IMR-90 (cell line): Measurements from ENCODE around the gene BGLAP. TPM values are rescaled to one million over a fixed set of nuclear protein-coding genes. Genes with fewer than 3 reads are reported as not detected.
A peak's percentile ranks its signal among the peaks of the same experiment; 100 is the strongest.

Experiments used
- ATAC-seq: fragments of 200-7000 bp; cut with Tn5 transposase; 2 replicates; pipeline ENCODE4 v1.9.1; 2020; ENCODE audit warnings: low read depth, mild to moderate bottlenecking, moderate library complexity
- BruUV-seq: library from RNA; stranded (reverse); fragments of 400-500 nt; replicated peaks from 2 replicates; lab custom pipeline; 2021; lab: Mats Ljungman, UMichigan
- CTCF ChIA-PET: fragments of 300-600 bp; formaldehyde crosslinking; extraction: SDS; loops from one replicate; lab custom pipeline; 2021; ENCODE audit warnings: antibody characterized with exemption; lab: Yijun Ruan, JAX
- POLR2A ChIA-PET: fragments of 300-600 bp; sonication (Branson Sonifier 250); formaldehyde crosslinking; loops from one replicate; lab custom pipeline; 2022; ENCODE audit warnings: antibody characterized with exemption; ENCODE audit not compliant: unreplicated experiment; lab: Charles Lee
- DNase-seq: peaks from one replicate; pipeline ENCODE4 v3.0.0; 2013
- H2AFZ ChIP-seq: replicated peaks from 2 replicates; pipeline ENCODE3; 2013; ENCODE audit warnings: low read length, mild to moderate bottlenecking; ENCODE audit not compliant: poor library complexity
- H2AK5ac ChIP-seq: 2 replicates; pipeline ENCODE4 v1.6.1; 2013; ENCODE audit warnings: low read depth, low read length, inconsistent platforms
- H2AK9ac ChIP-seq: replicated peaks from 2 replicates; pipeline ENCODE3; 2013; ENCODE audit warnings: mild to moderate bottlenecking, low read depth, low read length, moderate library complexity; ENCODE audit not compliant: poor library complexity
- H2BK120ac ChIP-seq: 2 replicates; pipeline ENCODE4 v1.6.1; 2013; ENCODE audit warnings: low read depth, low read length, inconsistent platforms
- H2BK15ac ChIP-seq: 3 replicates; pipeline ENCODE4 v1.6.1; 2013; ENCODE audit warnings: low read depth, low read length, inconsistent platforms
- H2BK20ac ChIP-seq: 2 replicates; pipeline ENCODE4 v1.6.1; 2013; ENCODE audit warnings: low read depth, mild to moderate bottlenecking, inconsistent platforms, low read length, moderate library complexity
- H2BK5ac ChIP-seq: 2 replicates; pipeline ENCODE4 v1.6.1; 2013; ENCODE audit warnings: mild to moderate bottlenecking, low read depth, low read length, inconsistent platforms; ENCODE audit not compliant: poor library complexity, severe bottlenecking
- H3K14ac ChIP-seq: replicated peaks from 2 replicates; pipeline ENCODE4 v1.6.1; 2013; ENCODE audit warnings: low read depth, low read length, inconsistent platforms
- H3K18ac ChIP-seq: 2 replicates; pipeline ENCODE4 v1.6.1; 2013; ENCODE audit warnings: low read depth, low read length, control low read depth
- H3K23ac ChIP-seq: 2 replicates; pipeline ENCODE4 v1.6.1; 2013; ENCODE audit warnings: low read depth, low read length, inconsistent platforms
- H3K27ac ChIP-seq: 2 replicates; pipeline ENCODE4 v1.5.1; 2013; ENCODE audit warnings: mild to moderate bottlenecking, control low read depth, low read length; ENCODE audit not compliant: insufficient read depth
- H3K27me3 ChIP-seq: 2 replicates; pipeline ENCODE4 v1.6.1; 2013; ENCODE audit warnings: low read length; ENCODE audit not compliant: control insufficient read depth, insufficient read depth
- H3K36me3 ChIP-seq: 2 replicates; pipeline ENCODE4 v1.6.1; 2013; ENCODE audit warnings: low read length, mixed read lengths; ENCODE audit not compliant: control insufficient read depth, insufficient read depth
- H3K4ac ChIP-seq: 2 replicates; pipeline ENCODE4 v1.6.1; 2013; ENCODE audit warnings: low read depth, low read length, inconsistent platforms
- H3K4me1 ChIP-seq: 2 replicates; pipeline ENCODE4 v1.6.1; 2013; ENCODE audit warnings: low read length, mixed read lengths; ENCODE audit not compliant: control insufficient read depth, insufficient read depth
- H3K4me2 ChIP-seq: 2 replicates; pipeline ENCODE4 v1.6.1; 2013; ENCODE audit warnings: low read depth, mild to moderate bottlenecking, control low read depth, low read length, moderate library complexity
- H3K4me3 ChIP-seq: 2 replicates; pipeline ENCODE4 v1.5.1; 2013; ENCODE audit warnings: low read depth, mild to moderate bottlenecking, control low read depth, low read length, moderate library complexity; ENCODE audit not compliant: insufficient read depth
- H3K56ac ChIP-seq: 2 replicates; pipeline ENCODE4 v1.6.1; 2013; ENCODE audit warnings: low read length, inconsistent platforms; ENCODE audit not compliant: insufficient read depth; ENCODE audit errors: extremely low read depth
- H3K79me1 ChIP-seq, 2 experiments: 2 replicates each; pipeline ENCODE4 v1.6.1; 2013; ENCODE audit warnings: low read length in 2 of 2, inconsistent platforms in 1 of 2, low read depth in 1 of 2
- H3K9ac ChIP-seq: 2 replicates; pipeline ENCODE4 v1.6.1; 2013; ENCODE audit warnings: low read depth, low read length, control low read depth
- H3K9me1 ChIP-seq: 2 replicates; pipeline ENCODE4 v1.6.1; 2013; ENCODE audit warnings: low read length, inconsistent platforms; ENCODE audit not compliant: insufficient read depth
- H3K9me3 ChIP-seq: 2 replicates; pipeline ENCODE4 v1.6.1; 2013; ENCODE audit warnings: low read length; ENCODE audit not compliant: control insufficient read depth, insufficient read depth
- H4K20me1 ChIP-seq: 2 replicates; pipeline ENCODE4 v1.6.1; 2013; ENCODE audit warnings: low read length, inconsistent platforms; ENCODE audit not compliant: insufficient read depth
- H4K5ac ChIP-seq: 2 replicates; pipeline ENCODE4 v1.6.1; 2013; ENCODE audit warnings: mild to moderate bottlenecking, low read depth, low read length, control low read depth
- H4K8ac ChIP-seq, 2 experiments: 2 replicates each; pipeline ENCODE4 v1.6.1; 2013; ENCODE audit warnings: low read depth in 2 of 2, low read length in 2 of 2, control low read depth in 1 of 2, inconsistent platforms in 1 of 2
- H4K91ac ChIP-seq: 2 replicates; pipeline ENCODE4 v1.6.1; 2013; ENCODE audit warnings: low read depth, low read length, inconsistent platforms; ENCODE audit not compliant: insufficient read depth
- BHLHE40 ChIP-seq: fragments of 150-350 bp; IDR thresholded peaks from 2 replicates; pipeline ENCODE4 v1.6.1; 2016; ENCODE audit warnings: mild to moderate bottlenecking, low read depth, low read length
- CEBPB ChIP-seq: IDR thresholded peaks from 2 replicates; pipeline ENCODE4 v1.6.1; 2012; ENCODE audit warnings: low read depth, low read length, improper control_type of control experiment
- CHD1 ChIP-seq: IDR thresholded peaks from 2 replicates; pipeline ENCODE4 v1.6.1; 2012; ENCODE audit warnings: low read depth, low read length, improper control_type of control experiment
- FOS ChIP-seq: fragments of 150-350 bp; IDR thresholded peaks from 2 replicates; pipeline ENCODE4 v1.6.1; 2016; ENCODE audit warnings: low read depth, low read length
- MAFK ChIP-seq: IDR thresholded peaks from 2 replicates; pipeline ENCODE4 v1.6.1; 2012; ENCODE audit warnings: low read depth, low read length, improper control_type of control experiment
- MAZ ChIP-seq: IDR thresholded peaks from 2 replicates; pipeline ENCODE4 v1.6.1; 2012; ENCODE audit warnings: low read depth, mild to moderate bottlenecking, low read length, improper control_type of control experiment, moderate library complexity, borderline replicate concordance
- MXI1 ChIP-seq: IDR thresholded peaks from 2 replicates; pipeline ENCODE4 v1.6.1; 2012; ENCODE audit warnings: low read depth, mild to moderate bottlenecking, low read length, moderate library complexity, borderline replicate concordance
- NFE2L2 ChIP-seq: fragments of 150-350 bp; IDR thresholded peaks from 2 replicates; pipeline ENCODE4 v1.6.1; 2016; ENCODE audit warnings: low read depth, mild to moderate bottlenecking, low read length
- POLR2A ChIP-seq: IDR thresholded peaks from 2 replicates; pipeline ENCODE4 v1.6.1; 2012; ENCODE audit warnings: mild to moderate bottlenecking, low read depth, low read length
- RAD21 ChIP-seq: IDR thresholded peaks from 2 replicates; pipeline ENCODE4 v1.6.1; 2012; ENCODE audit warnings: low read length, improper control_type of control experiment
- RCOR1 ChIP-seq: IDR thresholded peaks from 2 replicates; pipeline ENCODE4 v1.6.1; 2012; ENCODE audit warnings: mild to moderate bottlenecking, low read length, improper control_type of control experiment; ENCODE audit not compliant: insufficient replicate concordance
- RFX5 ChIP-seq: IDR thresholded peaks from 2 replicates; pipeline ENCODE4 v1.8.0; 2012; ENCODE audit warnings: low read depth, mild to moderate bottlenecking, low read length, moderate library complexity
- SMC3 ChIP-seq: fragments of 150-350 bp; IDR thresholded peaks from 2 replicates; pipeline ENCODE4 v1.6.1; 2016; ENCODE audit warnings: low read depth, mild to moderate bottlenecking, antibody characterized with exemption, low read length, moderate library complexity
- WGBS, 2 experiments: methylation state at CpG; one replicate each; pipeline versions ENCODE4 v1.1.5 to v1.1.7; 2013; ENCODE audit warnings: missing lambda C conversion rate in 2 of 2; ENCODE audit not compliant: insufficient read length in 1 of 2; ENCODE audit errors: extremely low coverage in 2 of 2; 5-methylcytosine and 5-hydroxymethylcytosine counted together
- dilution Hi-C: fragments of 300-500 bp; cut with HindIII; formaldehyde crosslinking; loops from one replicate; pipeline ENCODE4 v1.14.3; 2018; ENCODE audit warnings: low sequenced_read_pairs; ENCODE audit not compliant: unreplicated experiment
- in situ Hi-C: fragments of 300-500 bp; cut with MboI; formaldehyde crosslinking; loops from 3 replicates; pipeline ENCODE4 v1.14.3; 2019; ENCODE audit warnings: low sequenced_read_pairs, inconsistent platforms, mixed read lengths
- intact Hi-C: fragments of 100-400 bp; cut with micrococcal nuclease; formaldehyde crosslinking; loops from 2 replicates; pipeline ENCODE4 v1.10.0; 2022
- polyA plus RNA-seq, 3 experiments: library from polyadenylated mRNA; depleted of rRNA; stranded (reverse); fragments of >200 nt; gene quantifications; 2 replicates each; pipeline ENCODE4 v1.2.3, GENCODE V29; 2012; ENCODE audit warnings: low replicate concordance in 1 of 3
- total RNA-seq: library from RNA; depleted of rRNA; stranded (reverse); fragments of >200 nt; gene quantifications from 2 replicates; pipeline ENCODE4 v1.2.3, GENCODE V29; 2012
- TF ChIP-seq, protein P1 (sequence below): fragments of 150-350 bp; IDR thresholded peaks from 2 replicates; pipeline ENCODE4 v1.6.1; 2017; ENCODE audit warnings: mild to moderate bottlenecking, antibody characterized with exemption, low read length, low read depth
- TF ChIP-seq, protein P2 (sequence below): fragments of 150-350 bp; IDR thresholded peaks from 2 replicates; pipeline ENCODE4 v1.6.1; 2016; ENCODE audit warnings: low read depth, mild to moderate bottlenecking, low read length, moderate library complexity, borderline replicate concordance
- TF ChIP-seq, protein P3 (sequence below): conservative IDR thresholded peaks from 2 replicates; pipeline ENCODE4 v1.5.1; 2012; ENCODE audit warnings: mild to moderate bottlenecking, low read depth, low read length, improper control_type of control experiment

The BGLAP gene
- total and polyA plus RNA-seq, 2 of the 4 experiments (the other 2 are of a cell fraction): 0.67 TPM; not detected in 1

DNA sequence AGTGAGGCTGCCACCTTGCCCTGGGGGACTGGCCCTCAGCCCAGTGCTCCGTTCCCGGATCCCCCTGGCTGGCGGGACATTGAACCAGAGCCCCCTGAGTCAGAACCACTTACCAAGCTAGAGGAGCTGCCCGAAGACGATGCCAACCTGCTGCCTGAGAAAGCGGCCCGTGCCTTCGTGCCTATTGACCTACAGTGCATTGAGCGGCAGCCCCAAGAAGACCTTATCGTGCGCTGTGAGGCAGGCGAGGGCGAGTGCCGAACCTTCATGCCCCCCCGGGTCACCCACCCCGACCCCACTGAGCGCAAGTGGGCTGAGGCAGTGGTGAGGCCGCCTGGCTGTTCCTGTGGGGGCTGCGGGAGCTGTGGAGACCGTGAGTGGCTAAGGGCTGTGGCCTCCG is 43.5 kb downstream of the BGLAP start:
- CTCF ChIA-PET: no interaction called here
- in situ Hi-C loops: no loop called here
- intact Hi-C loops: no loop called here
- POLR2A ChIA-PET: no interaction called here
- Histone ChIP-seq H3K14ac (no peak overlapping the region), H2BK5ac (no peak overlapping the region), H2AK5ac (no peak overlapping the region), H3K4me2 (no peak overlapping the region), H3K36me3 (peaks cover 10% of the 10 kb centered on the region; the same call in 1 of the 2 replicates), H2AFZ (no peak overlapping the region), H4K8ac (no peak overlapping the region), H3K23ac (no peak overlapping the region), H3K9ac (no peak overlapping the region), H3K9me1 (peaks cover 7% of the 10 kb centered on the region), H4K91ac (no peak overlapping the region), H4K20me1 (peaks cover 12% of the 10 kb centered on the region), H4K5ac (no peak overlapping the region), H3K4ac (no peak overlapping the region), H3K18ac (no peak overlapping the region), H2BK120ac (no peak overlapping the region), H3K27me3 (no peaks in the 10 kb centered on the region), H3K4me3 (no peak overlapping the region), H3K9me3 (no peaks in the 10 kb centered on the region), H3K79me1 (peaks cover 21 to 41% of the 10 kb centered on the region in 2 experiments; a peak in 3 of 4 replicates), H3K56ac (no peak overlapping the region), H2AK9ac (peak overlapping the region; percentile 26), H3K27ac (no peak overlapping the region), H2BK15ac (no peak overlapping the region), H2BK20ac (no peak overlapping the region), H3K4me1 (peaks cover 9% of the 10 kb centered on the region)
- no TSS peak for BruUV-seq
- DNase-seq (no peak), ATAC-seq (no peak)
- 95% methylated on average over 17 of the region's 21 CpGs; no CpG with 5 or more reads in 1 of the 2 experiments for WGBS, 2 experiments
- TF ChIP-seq FOS (no peak), MXI1 (no peak), BHLHE40 (no peak), CEBPB (no peak), POLR2A (no peak), MAFK (no peak), MAZ (no peak), RFX5 (no peak), CHD1 (no peak), RAD21 (no peak), RCOR1 (no peak), SMC3 (no peak), NFE2L2 (no peak)
- TF ChIP-seq, protein P1, sequence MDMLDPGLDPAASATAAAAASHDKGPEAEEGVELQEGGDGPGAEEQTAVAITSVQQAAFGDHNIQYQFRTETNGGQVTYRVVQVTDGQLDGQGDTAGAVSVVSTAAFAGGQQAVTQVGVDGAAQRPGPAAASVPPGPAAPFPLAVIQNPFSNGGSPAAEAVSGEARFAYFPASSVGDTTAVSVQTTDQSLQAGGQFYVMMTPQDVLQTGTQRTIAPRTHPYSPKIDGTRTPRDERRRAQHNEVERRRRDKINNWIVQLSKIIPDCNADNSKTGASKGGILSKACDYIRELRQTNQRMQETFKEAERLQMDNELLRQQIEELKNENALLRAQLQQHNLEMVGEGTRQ: no peak
- TF ChIP-seq, protein P2, sequence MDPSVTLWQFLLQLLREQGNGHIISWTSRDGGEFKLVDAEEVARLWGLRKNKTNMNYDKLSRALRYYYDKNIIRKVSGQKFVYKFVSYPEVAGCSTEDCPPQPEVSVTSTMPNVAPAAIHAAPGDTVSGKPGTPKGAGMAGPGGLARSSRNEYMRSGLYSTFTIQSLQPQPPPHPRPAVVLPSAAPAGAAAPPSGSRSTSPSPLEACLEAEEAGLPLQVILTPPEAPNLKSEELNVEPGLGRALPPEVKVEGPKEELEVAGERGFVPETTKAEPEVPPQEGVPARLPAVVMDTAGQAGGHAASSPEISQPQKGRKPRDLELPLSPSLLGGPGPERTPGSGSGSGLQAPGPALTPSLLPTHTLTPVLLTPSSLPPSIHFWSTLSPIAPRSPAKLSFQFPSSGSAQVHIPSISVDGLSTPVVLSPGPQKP: no peak
- TF ChIP-seq, protein P3, sequence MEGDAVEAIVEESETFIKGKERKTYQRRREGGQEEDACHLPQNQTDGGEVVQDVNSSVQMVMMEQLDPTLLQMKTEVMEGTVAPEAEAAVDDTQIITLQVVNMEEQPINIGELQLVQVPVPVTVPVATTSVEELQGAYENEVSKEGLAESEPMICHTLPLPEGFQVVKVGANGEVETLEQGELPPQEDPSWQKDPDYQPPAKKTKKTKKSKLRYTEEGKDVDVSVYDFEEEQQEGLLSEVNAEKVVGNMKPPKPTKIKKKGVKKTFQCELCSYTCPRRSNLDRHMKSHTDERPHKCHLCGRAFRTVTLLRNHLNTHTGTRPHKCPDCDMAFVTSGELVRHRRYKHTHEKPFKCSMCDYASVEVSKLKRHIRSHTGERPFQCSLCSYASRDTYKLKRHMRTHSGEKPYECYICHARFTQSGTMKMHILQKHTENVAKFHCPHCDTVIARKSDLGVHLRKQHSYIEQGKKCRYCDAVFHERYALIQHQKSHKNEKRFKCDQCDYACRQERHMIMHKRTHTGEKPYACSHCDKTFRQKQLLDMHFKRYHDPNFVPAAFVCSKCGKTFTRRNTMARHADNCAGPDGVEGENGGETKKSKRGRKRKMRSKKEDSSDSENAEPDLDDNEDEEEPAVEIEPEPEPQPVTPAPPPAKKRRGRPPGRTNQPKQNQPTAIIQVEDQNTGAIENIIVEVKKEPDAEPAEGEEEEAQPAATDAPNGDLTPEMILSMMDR: no peak
- dilution Hi-C loops: no loop called here
